ENCODE results near the gene DENND5A. TPM values are rescaled to one million over a fixed set of nuclear protein-coding genes. Genes with fewer than 3 reads are reported as not detected.

DENND5A gene
- total RNA-seq, 2 donors from 2014 or later: 7.0 to 24.8 TPM

- TF ChIP-seq CTCF (IDR thresholded peaks at IDR 0.05): no peak
- Histone ChIP-seq H3K36me3 (no peaks in the 10 kb centered on the region), H3K27ac (no peak overlapping the region), H3K9me3 (no peaks in the 10 kb centered on the region), H3K4me1 (no peaks in the 10 kb centered on the region), H3K27me3 (no peaks in the 10 kb centered on the region), H3K4me3 (no peak overlapping the region), H3K9ac (ENCODE audit: low read depth in 2 of 2, low read length in 2 of 2) (no peak overlapping the region)
- no peak for DNase-seq
- intact Hi-C loops (cut with DNase I): no loop called here
Measured at GRCh38 chr11:9187616-9188015, 77.5 kb downstream of the DENND5A start.

GRCh38 chr11:9184516-9184915 lies 80.6 kb downstream of the DENND5A start:
- Histone ChIP-seq H3K9me3 (no peaks in the 10 kb centered on the region), H3K36me3 (no peaks in the 10 kb centered on the region), H3K9ac (ENCODE audit: low read depth in 2 of 2, low read length in 2 of 2) (no peak overlapping the region), H3K27me3 (no peaks in the 10 kb centered on the region), H3K27ac (no peak overlapping the region), H3K4me3 (no peak overlapping the region), H3K4me1 (no peaks in the 10 kb centered on the region)
- intact Hi-C loops (cut with DNase I): no loop called here
- no peak for TF ChIP-seq CTCF (IDR thresholded peaks at IDR 0.05)
- no peak for DNase-seq

- DNase-seq: no peak
- no peaks in the 10 kb centered on the region for H3K4me1 ChIP-seq
- H3K9ac ChIP-seq (ENCODE audit: low read depth in 2 of 2, low read length in 2 of 2): no peak overlapping the region
- intact Hi-C loops (cut with DNase I): no loop called here
- no peak for TF ChIP-seq CTCF (IDR thresholded peaks at IDR 0.05)
- H3K27ac ChIP-seq: no peak overlapping the region
- no peaks in the 10 kb centered on the region for H3K9me3 ChIP-seq
- H3K27me3 ChIP-seq: no peaks in the 10 kb centered on the region
- no peak overlapping the region for H3K4me3 ChIP-seq
- no peaks in the 10 kb centered on the region for H3K36me3 ChIP-seq
Measured at GRCh38 chr11:9182180-9182871, 82.8 kb downstream of the DENND5A start.

GRCh38 chr11:9180784-9181183 lies 84.4 kb downstream of the DENND5A start:
- no peak overlapping the region for H3K9ac ChIP-seq (ENCODE audit: low read depth in 2 of 2, low read length in 2 of 2)
- H3K4me3 ChIP-seq: no peak overlapping the region
- no peaks in the 10 kb centered on the region for H3K4me1 ChIP-seq
- H3K27ac ChIP-seq: no peak overlapping the region
- H3K9me3 ChIP-seq: no peaks in the 10 kb centered on the region
- no peak for TF ChIP-seq CTCF (IDR thresholded peaks at IDR 0.05)
- no peak for DNase-seq
- intact Hi-C loops (cut with DNase I): no loop called here
- no peaks in the 10 kb centered on the region for H3K27me3 ChIP-seq
- no peaks in the 10 kb centered on the region for H3K36me3 ChIP-seq

GRCh38 chr11:9179141-9179540 lies 86.0 kb downstream of the DENND5A start:
- no peaks in the 10 kb centered on the region for H3K9me3 ChIP-seq
- no peak overlapping the region for H3K27ac ChIP-seq
- no peaks in the 10 kb centered on the region for H3K36me3 ChIP-seq
- H3K4me1 ChIP-seq: no peaks in the 10 kb centered on the region
- intact Hi-C loops (cut with DNase I): no loop called here
- no peak overlapping the region for H3K4me3 ChIP-seq
- H3K27me3 ChIP-seq: no peaks in the 10 kb centered on the region
- no peak for TF ChIP-seq CTCF (IDR thresholded peaks at IDR 0.05)
- no peak overlapping the region for H3K9ac ChIP-seq (ENCODE audit: low read depth in 2 of 2, low read length in 2 of 2)
- no peak for DNase-seq
